Caco-2 (cell line): Measurements from ENCODE around the gene TCERG1L. TPM values are rescaled to one million over a fixed set of nuclear protein-coding genes. Genes with fewer than 3 reads are reported as not detected.

Experiments
- BruUV-seq: library from RNA; stranded (reverse); fragments of 400-500 nt; replicated peaks from 2 replicates; lab custom pipeline; 2021; lab: Mats Ljungman, UMichigan
- CTCF ChIA-PET: fragments of 300-600 bp; sonication (Branson Sonifier 250); formaldehyde crosslinking; loops from one replicate; lab custom pipeline; 2022; ENCODE audit warnings: antibody characterized with exemption; lab: Charles Lee
- POLR2A ChIA-PET: fragments of 300-600 bp; sonication (Branson Sonifier 250); formaldehyde crosslinking; loops from one replicate; lab custom pipeline; 2022; ENCODE audit warnings: antibody characterized with exemption; lab: Charles Lee
- DNase-seq, 2 experiments: peaks; one replicate each; pipeline versions ENCODE4 v3.0.0 to v3.0.0-alpha.2; 2020 to 2022
- H3K27me3 ChIP-seq: replicated peaks from 2 replicates; pipeline ENCODE4 v1.6.0; 2011; ENCODE audit warnings: low read length; ENCODE audit not compliant: control insufficient read depth, insufficient read depth
- H3K36me3 ChIP-seq: 2 replicates; pipeline ENCODE4 v1.5.1; 2011; ENCODE audit warnings: low read length; ENCODE audit not compliant: control insufficient read depth, insufficient read depth
- H3K4me1 ChIP-seq: fragments of 250-450 bp; sonication (Bioruptor Pico); 2 replicates; pipeline ENCODE4 v1.5.1; 2020; ENCODE audit warnings: mild to moderate bottlenecking
- H3K4me3 ChIP-seq: 2 replicates; pipeline ENCODE4 v1.5.1; 2011; ENCODE audit warnings: low read depth, mild to moderate bottlenecking, control low read depth, low read length
- H3K9me3 ChIP-seq: fragments of 250-450 bp; sonication (Bioruptor Pico); 2 replicates; pipeline ENCODE4 v1.5.1; 2020; ENCODE audit warnings: mild to moderate bottlenecking, moderate library complexity
- H3K27ac Mint-ChIP-seq: one replicate; pipeline ENCODE4 v1.8.0; 2022; ENCODE audit warnings: mixed read lengths; ENCODE audit not compliant: unreplicated experiment
- H3K27me3 Mint-ChIP-seq: one replicate; pipeline ENCODE4 v1.8.0; 2022; ENCODE audit warnings: mixed read lengths; ENCODE audit not compliant: insufficient read depth, unreplicated experiment
- H3K36me3 Mint-ChIP-seq: one replicate; pipeline ENCODE4 v1.8.0; 2022; ENCODE audit warnings: mild to moderate bottlenecking, mixed read lengths; ENCODE audit not compliant: insufficient read depth, unreplicated experiment
- H3K4me1 Mint-ChIP-seq: one replicate; pipeline ENCODE4 v1.8.0; 2022; ENCODE audit warnings: low read depth, mixed read lengths; ENCODE audit not compliant: unreplicated experiment
- H3K4me3 Mint-ChIP-seq: one replicate; pipeline ENCODE4 v1.8.0; 2022; ENCODE audit warnings: mild to moderate bottlenecking, moderate library complexity, mixed read lengths; ENCODE audit not compliant: unreplicated experiment
- H3K9me3 Mint-ChIP-seq: one replicate; pipeline ENCODE4 v1.8.0; 2022; ENCODE audit warnings: mixed read lengths; ENCODE audit not compliant: unreplicated experiment
- CTCF ChIP-seq, 2 experiments: fragments of 200-600 bp in 1 of 2; IDR thresholded peaks; 1 replicate in 1 of 2; 2 replicates in 1 of 2; pipeline versions ENCODE4 v1.5.1 to v1.8.0; 2011 to 2022; ENCODE audit warnings: antibody characterized with exemption in 1 of 2, control low read depth in 1 of 2, inconsistent platforms in 1 of 2, low read depth in 1 of 2, low read length in 1 of 2, mild to moderate bottlenecking in 1 of 2, moderate library complexity in 1 of 2; ENCODE audit not compliant: insufficient read depth in 1 of 2, severe bottlenecking in 1 of 2, unreplicated experiment in 1 of 2
- intact Hi-C: fragments of 100-400 bp; cut with micrococcal nuclease; formaldehyde crosslinking; loops from one replicate; pipeline ENCODE4 v1.10.0; 2022; ENCODE audit not compliant: unreplicated experiment
- total RNA-seq: library from RNA; stranded (reverse); gene quantifications from 2 replicates; pipeline ENCODE4 v1.2.3, GENCODE V29; 2022

TCERG1L gene
- total RNA-seq, 1 experiment from 2014 or later: not detected

DNA sequence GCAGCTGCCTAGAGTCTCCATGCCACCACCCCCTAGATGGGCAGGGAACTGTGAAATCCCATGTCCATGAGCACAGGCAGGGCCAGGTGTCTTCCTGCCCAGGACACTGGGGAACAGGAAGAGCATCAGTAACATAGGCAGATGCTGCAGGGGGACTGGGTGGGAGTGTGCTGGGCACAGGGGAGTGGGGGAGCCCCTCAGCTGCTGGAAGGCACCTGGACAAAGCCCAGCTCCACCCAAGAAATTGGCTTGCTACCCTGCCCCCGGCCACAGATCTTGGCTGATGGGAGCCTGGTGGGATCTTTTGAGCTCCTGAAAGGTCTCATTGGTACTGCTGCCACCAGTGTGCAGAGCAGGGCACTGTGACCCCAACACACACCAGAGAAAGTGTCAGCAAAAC, 66.7 kb downstream of the TCERG1L start:
- Mint-ChIP-seq H3K4me3 (no peak overlapping the region), H3K27ac (no peak overlapping the region), H3K9me3 (no peaks in the 10 kb centered on the region), H3K27me3 (peaks cover 13% of the 10 kb centered on the region), H3K4me1 (no peaks in the 10 kb centered on the region), H3K36me3 (no peaks in the 10 kb centered on the region)
- no peaks in the 10 kb centered on the region for H3K4me1 ChIP-seq
- no peak for TF ChIP-seq CTCF (IDR thresholded peaks at IDR 0.05; ENCODE audit: insufficient read depth in 1 of 2, low read depth in 1 of 2, low read length in 1 of 2, severe bottlenecking in 1 of 2, unreplicated experiment in 1 of 2)
- no peaks in the 10 kb centered on the region for H3K36me3 ChIP-seq
- ChIA-PET POLR2A (no interaction called here), CTCF (no interaction called here)
- no peak for DNase-seq
- no peak overlapping the region for H3K4me3 ChIP-seq
- BruUV-seq: no TSS peak
- no peaks in the 10 kb centered on the region for H3K27me3 ChIP-seq
- no peaks in the 10 kb centered on the region for H3K9me3 ChIP-seq
- intact Hi-C loops: no loop called here

DNA sequence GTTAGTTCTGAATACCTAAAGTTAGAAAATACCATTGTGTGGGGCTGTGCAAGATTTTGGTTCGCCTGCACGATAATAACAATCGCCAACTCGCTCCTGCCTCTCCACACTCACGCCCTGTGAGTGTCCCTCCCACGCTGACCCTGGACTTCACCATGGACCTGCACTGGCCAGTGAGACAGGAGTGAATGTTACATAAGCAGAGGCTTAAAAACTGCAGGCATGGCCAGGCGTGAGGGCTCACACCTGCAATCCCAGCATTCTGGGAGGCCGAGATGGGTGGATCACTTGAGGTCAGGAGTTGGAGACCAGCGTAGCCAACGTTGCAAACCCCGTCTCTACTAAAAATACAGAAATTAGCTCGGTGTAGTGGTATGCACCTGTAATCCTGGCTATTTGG, 68.4 kb downstream of the TCERG1L start:
- Mint-ChIP-seq H3K9me3 (no peaks in the 10 kb centered on the region), H3K27ac (no peak overlapping the region), H3K4me3 (no peak overlapping the region), H3K4me1 (no peaks in the 10 kb centered on the region), H3K36me3 (no peaks in the 10 kb centered on the region), H3K27me3 (peaks cover 13% of the 10 kb centered on the region)
- ChIA-PET POLR2A (no interaction called here), CTCF (no interaction called here)
- H3K4me1 ChIP-seq: no peaks in the 10 kb centered on the region
- no TSS peak for BruUV-seq
- H3K36me3 ChIP-seq: no peaks in the 10 kb centered on the region
- intact Hi-C loops: no loop called here
- DNase-seq: no peak
- no peaks in the 10 kb centered on the region for H3K27me3 ChIP-seq
- no peak for TF ChIP-seq CTCF (IDR thresholded peaks at IDR 0.05; ENCODE audit: insufficient read depth in 1 of 2, low read depth in 1 of 2, low read length in 1 of 2, severe bottlenecking in 1 of 2, unreplicated experiment in 1 of 2)
- no peaks in the 10 kb centered on the region for H3K9me3 ChIP-seq
- no peak overlapping the region for H3K4me3 ChIP-seq

DNA sequence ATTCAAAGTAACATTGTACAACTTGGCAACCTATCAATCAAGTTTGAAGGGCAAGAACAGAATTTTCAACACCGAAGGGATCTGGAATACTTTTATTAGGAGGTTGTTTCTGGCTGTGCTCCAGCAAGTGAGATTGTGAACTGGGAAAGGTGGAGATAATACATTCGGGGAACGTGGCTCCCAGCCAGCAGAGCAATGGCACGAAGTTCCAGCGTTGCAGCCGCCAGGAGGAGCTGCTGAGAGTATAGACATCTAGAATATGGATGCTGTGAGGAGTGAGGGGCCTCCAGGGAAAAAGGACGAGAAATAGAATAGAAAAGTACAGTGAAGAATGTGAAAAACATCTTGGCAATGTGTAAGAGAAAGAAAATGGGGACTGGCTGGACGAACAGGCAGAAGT, 69.5 kb downstream of the TCERG1L start:
- POLR2A ChIA-PET: no interaction called here
- H3K4me3 Mint-ChIP-seq: no peak overlapping the region
- Histone ChIP-seq H3K4me1 (no peaks in the 10 kb centered on the region), H3K4me3 (no peak overlapping the region), H3K9me3 (no peaks in the 10 kb centered on the region), H3K36me3 (no peaks in the 10 kb centered on the region), H3K27me3 (no peaks in the 10 kb centered on the region)
- no peaks in the 10 kb centered on the region for H3K4me1 Mint-ChIP-seq
- no peaks in the 10 kb centered on the region for H3K36me3 Mint-ChIP-seq
- DNase-seq: peak in 1 of 2 experiments; percentile 28
- no peaks in the 10 kb centered on the region for H3K9me3 Mint-ChIP-seq
- CTCF ChIA-PET: no interaction called here
- no peak overlapping the region for H3K27ac Mint-ChIP-seq
- intact Hi-C loops: no loop called here
- peaks cover 16% of the 10 kb centered on the region for H3K27me3 Mint-ChIP-seq
- TF ChIP-seq CTCF (IDR thresholded peaks at IDR 0.05; ENCODE audit: insufficient read depth in 1 of 2, low read depth in 1 of 2, low read length in 1 of 2, severe bottlenecking in 1 of 2, unreplicated experiment in 1 of 2): peak; percentile 35 to 39
- BruUV-seq: no TSS peak
